Adrenal gland (tissue), 5 donors: ENCODE data around the gene TRDN.

ENCODE experiments used
- POLR2A ChIP-seq, 2 donors: fragments of 450-650 bp; IDR thresholded peaks; one replicate each; pipeline ENCODE4 v1.6.1; 2017; ENCODE audit warnings: antibody characterized with exemption in 2 of 2, mild to moderate bottlenecking in 2 of 2, moderate library complexity in 1 of 2
- TF ChIP-seq, protein P1 (sequence below), 6 experiments: fragments of 450-650 bp in 4 of 6; fragments of 200-600 bp in 2 of 6; sonication (generic) in 1 of 6; IDR thresholded peaks; 1 replicate in 5 of 6; 2 replicates in 1 of 6; pipeline versions ENCODE4 v1.5.1 to v1.8.0; 2016 to 2021; ENCODE audit warnings: antibody characterized with exemption in 6 of 6, mild to moderate bottlenecking in 2 of 6, moderate library complexity in 1 of 6
- donor health status: DM: no; HTN: no; CAD: no.

DNA sequence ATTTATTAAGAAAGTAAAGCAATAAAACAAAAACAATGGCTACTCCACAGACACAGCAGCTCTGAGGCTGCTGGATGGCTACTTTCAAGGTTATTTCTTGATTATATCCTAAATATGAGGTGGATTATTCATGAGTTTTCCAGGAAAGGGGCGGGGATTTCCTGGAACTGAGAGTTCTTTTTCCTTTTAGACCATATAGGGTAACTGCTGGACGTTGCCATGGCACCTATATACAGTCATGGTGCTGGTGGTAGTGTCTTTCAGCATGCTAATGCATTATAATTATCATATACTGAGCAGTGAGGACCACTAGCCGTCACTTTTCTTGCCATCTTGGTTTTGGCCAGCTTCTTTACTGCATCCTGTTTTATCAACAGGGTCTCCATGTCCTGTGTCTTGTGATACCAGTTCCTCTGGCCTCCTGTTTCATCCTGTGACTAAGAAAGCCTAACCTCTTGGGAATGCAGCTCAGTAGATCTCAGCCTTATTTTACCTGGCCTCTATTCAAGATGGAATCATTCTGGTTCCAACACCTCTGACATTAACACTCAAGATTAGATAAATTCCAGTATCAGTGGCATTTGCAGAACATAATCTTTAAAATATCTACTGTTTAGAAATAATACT, 32.3 kb upstream of the TRDN start:
- no peak for TF ChIP-seq POLR2A (IDR thresholded peaks at IDR 0.05)
- TF ChIP-seq, protein P1, sequence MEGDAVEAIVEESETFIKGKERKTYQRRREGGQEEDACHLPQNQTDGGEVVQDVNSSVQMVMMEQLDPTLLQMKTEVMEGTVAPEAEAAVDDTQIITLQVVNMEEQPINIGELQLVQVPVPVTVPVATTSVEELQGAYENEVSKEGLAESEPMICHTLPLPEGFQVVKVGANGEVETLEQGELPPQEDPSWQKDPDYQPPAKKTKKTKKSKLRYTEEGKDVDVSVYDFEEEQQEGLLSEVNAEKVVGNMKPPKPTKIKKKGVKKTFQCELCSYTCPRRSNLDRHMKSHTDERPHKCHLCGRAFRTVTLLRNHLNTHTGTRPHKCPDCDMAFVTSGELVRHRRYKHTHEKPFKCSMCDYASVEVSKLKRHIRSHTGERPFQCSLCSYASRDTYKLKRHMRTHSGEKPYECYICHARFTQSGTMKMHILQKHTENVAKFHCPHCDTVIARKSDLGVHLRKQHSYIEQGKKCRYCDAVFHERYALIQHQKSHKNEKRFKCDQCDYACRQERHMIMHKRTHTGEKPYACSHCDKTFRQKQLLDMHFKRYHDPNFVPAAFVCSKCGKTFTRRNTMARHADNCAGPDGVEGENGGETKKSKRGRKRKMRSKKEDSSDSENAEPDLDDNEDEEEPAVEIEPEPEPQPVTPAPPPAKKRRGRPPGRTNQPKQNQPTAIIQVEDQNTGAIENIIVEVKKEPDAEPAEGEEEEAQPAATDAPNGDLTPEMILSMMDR (IDR thresholded peaks at IDR 0.05): no peak
